ENCODE results near the gene GPR55.

GPR55 gene

GRCh38 chr2:230899786-230900185 lies 25.3 kb downstream of the GPR55 start:
- no peak for DNase-seq

GRCh38 chr2:230899287-230899686 lies 25.8 kb downstream of the GPR55 start:
- no peak for DNase-seq

GRCh38 chr2:230898713-230899091 lies 26.3 kb downstream of the GPR55 start:
- no peak for DNase-seq

GRCh38 chr2:230898016-230898712 lies 26.9 kb downstream of the GPR55 start:
- DNase-seq = no peak

- no peak for DNase-seq
Observed at GRCh38 chr2:230896346-230897115, 28.5 kb downstream of the GPR55 start.

GRCh38 chr2:230895536-230896345 lies 29.3 kb downstream of the GPR55 start:
- DNase-seq = no peak

- no peak for DNase-seq
Observed at GRCh38 chr2:230893841-230894781, 30.9 kb downstream of the GPR55 start.

- no peak for DNase-seq
Observed at GRCh38 chr2:230893338-230893737, 31.7 kb downstream of the GPR55 start.

- no peak for DNase-seq
Observed at GRCh38 chr2:230891509-230891908, 33.5 kb downstream of the GPR55 start.

- DNase-seq = peak; percentile 43
Observed at GRCh38 chr2:230891064-230891463, 34.0 kb downstream of the GPR55 start.

GRCh38 chr2:230890646-230891045 lies 34.4 kb downstream of the GPR55 start:
- DNase-seq = no peak

- DNase-seq = no peak
Observed at GRCh38 chr2:230889911-230890601, 35.0 kb downstream of the GPR55 start.

GRCh38 chr2:230888824-230889400 lies 36.1 kb downstream of the GPR55 start:
- no peak for DNase-seq

GRCh38 chr2:230887342-230887741 lies 37.7 kb downstream of the GPR55 start:
- DNase-seq = no peak

GRCh38 chr2:230886671-230887071 lies 38.4 kb downstream of the GPR55 start:
- DNase-seq = no peak

- no peak for DNase-seq
Observed at GRCh38 chr2:230886206-230886605, 38.8 kb downstream of the GPR55 start.

GRCh38 chr2:230885463-230886130 lies 39.4 kb downstream of the GPR55 start:
- peak; percentile 37 for DNase-seq

GRCh38 chr2:230881840-230882239 lies 43.2 kb downstream of the GPR55 start:
- DNase-seq = no peak

- no peak for DNase-seq
Observed at GRCh38 chr2:230879891-230880290, 45.2 kb downstream of the GPR55 start.

- DNase-seq = no peak
Observed at GRCh38 chr2:230879271-230879882, 45.7 kb downstream of the GPR55 start.

Measured in fibroblast of skin of back (primary cell).